GM12878 (cell line): ENCODE results near the gene IER5L.

ENCODE experiments used
- ATF3 ChIP-seq: IDR thresholded peaks from 2 replicates; pipeline ENCODE4 v1.6.1; 2011; ENCODE audit warnings: low read depth, mild to moderate bottlenecking, low read length, moderate library complexity, borderline replicate concordance; ENCODE audit errors: extremely low read depth
- FOS ChIP-seq: IDR thresholded peaks from 3 replicates; pipeline ENCODE4 v1.6.1; 2011; ENCODE audit warnings: borderline replicate concordance; ENCODE audit not compliant: insufficient read length; ENCODE audit errors: extremely low read depth
- MAX ChIP-seq: IDR thresholded peaks from 2 replicates; pipeline ENCODE4 v1.6.1; 2012; ENCODE audit warnings: low read depth, low read length, improper control_type of control experiment
- POLR2AphosphoS5 ChIP-seq: IDR thresholded peaks from 2 replicates; pipeline ENCODE4 v1.6.1; 2011; ENCODE audit warnings: mild to moderate bottlenecking, low read length, inconsistent platforms
- SIN3A ChIP-seq: IDR thresholded peaks from 2 replicates; pipeline ENCODE4 v1.6.1; 2012; ENCODE audit warnings: low read depth, low read length, improper control_type of control experiment
- TCF3 ChIP-seq: IDR thresholded peaks from 2 replicates; pipeline ENCODE4 v1.6.1; 2012; ENCODE audit warnings: low read depth, mild to moderate bottlenecking, low read length, borderline replicate concordance; ENCODE audit not compliant: insufficient read depth
- YY1 ChIP-seq: IDR thresholded peaks from 2 replicates; pipeline ENCODE4 v1.6.1; 2011; ENCODE audit warnings: low read depth, mild to moderate bottlenecking, low read length
- ZNF274 ChIP-seq: IDR thresholded peaks from one replicate; pipeline ENCODE4 v1.8.0; 2011; ENCODE audit not compliant: insufficient read length, insufficient read depth
- TF ChIP-seq, protein P1 (sequence below), 3 experiments: IDR thresholded peaks in 2 of 3; conservative IDR thresholded peaks in 1 of 3; 2 replicates each; pipeline ENCODE4 v1.5.1; 2011; ENCODE audit warnings: low read depth in 3 of 3, low read length in 3 of 3, mild to moderate bottlenecking in 3 of 3, control low read depth in 2 of 3, moderate library complexity in 2 of 3, inconsistent platforms in 1 of 3, mixed read lengths in 1 of 3; ENCODE audit not compliant: control insufficient read depth in 2 of 3, insufficient read depth in 1 of 3; ENCODE audit errors: extremely low read depth in 1 of 3

DNA sequence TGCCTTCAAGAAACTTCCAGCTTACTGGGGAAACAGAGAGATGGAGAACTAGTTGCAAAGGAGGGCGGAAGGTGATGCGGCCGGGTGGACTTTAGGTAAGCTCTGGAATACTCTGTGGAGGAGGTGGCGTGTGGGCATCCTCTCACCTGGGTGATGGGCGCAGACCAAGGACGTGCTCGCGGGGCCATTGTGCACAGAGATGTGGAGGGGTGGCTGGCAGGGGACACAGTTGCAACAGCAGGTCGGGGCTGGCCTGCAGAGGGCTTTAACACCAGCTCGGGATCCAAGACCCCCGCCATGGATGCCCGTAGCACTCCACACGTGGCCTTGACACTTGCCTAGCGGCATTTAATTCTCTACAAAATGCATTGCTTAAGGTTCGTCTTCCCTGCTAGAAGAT, 26.6 kb downstream of the IER5L start:
- TF ChIP-seq POLR2AphosphoS5 (no peak), ATF3 (no peak), FOS (no peak), YY1 (no peak), MAX (no peak), TCF3 (no peak), SIN3A (no peak), ZNF274 (no peak)
- TF ChIP-seq, protein P1, sequence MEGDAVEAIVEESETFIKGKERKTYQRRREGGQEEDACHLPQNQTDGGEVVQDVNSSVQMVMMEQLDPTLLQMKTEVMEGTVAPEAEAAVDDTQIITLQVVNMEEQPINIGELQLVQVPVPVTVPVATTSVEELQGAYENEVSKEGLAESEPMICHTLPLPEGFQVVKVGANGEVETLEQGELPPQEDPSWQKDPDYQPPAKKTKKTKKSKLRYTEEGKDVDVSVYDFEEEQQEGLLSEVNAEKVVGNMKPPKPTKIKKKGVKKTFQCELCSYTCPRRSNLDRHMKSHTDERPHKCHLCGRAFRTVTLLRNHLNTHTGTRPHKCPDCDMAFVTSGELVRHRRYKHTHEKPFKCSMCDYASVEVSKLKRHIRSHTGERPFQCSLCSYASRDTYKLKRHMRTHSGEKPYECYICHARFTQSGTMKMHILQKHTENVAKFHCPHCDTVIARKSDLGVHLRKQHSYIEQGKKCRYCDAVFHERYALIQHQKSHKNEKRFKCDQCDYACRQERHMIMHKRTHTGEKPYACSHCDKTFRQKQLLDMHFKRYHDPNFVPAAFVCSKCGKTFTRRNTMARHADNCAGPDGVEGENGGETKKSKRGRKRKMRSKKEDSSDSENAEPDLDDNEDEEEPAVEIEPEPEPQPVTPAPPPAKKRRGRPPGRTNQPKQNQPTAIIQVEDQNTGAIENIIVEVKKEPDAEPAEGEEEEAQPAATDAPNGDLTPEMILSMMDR (IDR thresholded peaks at IDR 0.05 in 2 of 3, conservative IDR thresholded peaks at IDR 0.05 in 1 of 3; ENCODE audit: control insufficient read depth in 2 of 3, extremely low read depth in 1 of 3, insufficient read depth in 1 of 3, low read depth in 3 of 3, low read length in 3 of 3), result no peak
